Fibroblast of peridontal ligament (primary cell): Measurements from ENCODE around the gene TOB2.

ENCODE experiments used
- DNase-seq: peaks from one replicate; pipeline ENCODE4 v3.0.0-alpha.2; 2010; ENCODE audit errors: extremely low read depth

The TOB2 gene

DNA sequence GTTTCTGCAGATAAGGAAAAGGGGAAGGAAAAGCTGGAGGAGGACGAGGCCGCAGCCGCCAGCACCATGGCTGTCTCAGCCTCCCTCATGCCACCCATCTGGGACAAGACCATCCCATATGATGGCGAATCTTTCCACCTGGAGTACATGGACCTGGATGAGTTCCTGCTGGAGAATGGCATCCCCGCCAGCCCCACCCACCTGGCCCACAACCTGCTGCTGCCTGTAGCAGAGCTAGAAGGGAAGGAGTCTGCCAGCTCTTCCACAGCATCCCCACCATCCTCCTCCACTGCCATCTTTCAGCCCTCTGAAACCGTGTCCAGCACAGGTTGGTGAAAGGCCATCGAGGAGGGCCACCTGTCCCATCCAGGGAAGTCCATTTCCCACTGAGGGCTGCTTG lies 59.3 kb downstream of the TOB2 start:
- no peak for DNase-seq

- DNase-seq: no peak
Observed at GRCh38 chr22:41384128-41384527, 62.5 kb downstream of the TOB2 start.
